Thyroid gland (tissue), 4 donors: ENCODE data around the gene VANGL1. TPM values are rescaled to one million over a fixed set of nuclear protein-coding genes. Genes with fewer than 3 reads are reported as not detected.
A peak's percentile ranks its signal among the peaks of the same experiment; 100 is the strongest.

Experiments used
- DNase-seq, 2 donors: peaks; one replicate each; pipeline ENCODE4 v3.0.0-alpha.2; 2019
- H3K27ac ChIP-seq, 3 donors: fragments of 200-600 bp; sonication (generic); 1 replicate in 2 of 3; 2 replicates in 1 of 3; pipeline ENCODE4 v1.5.1; 2016 to 2019; ENCODE audit warnings: mild to moderate bottlenecking in 1 of 3, moderate library complexity in 1 of 3
- H3K27me3 ChIP-seq: fragments of 200-600 bp; sonication (generic); one replicate; pipeline ENCODE4 v1.5.1; 2019
- H3K36me3 ChIP-seq, 2 donors: fragments of 200-600 bp; sonication (generic); one replicate each; pipeline ENCODE4 v1.5.1; 2016 to 2019
- H3K4me1 ChIP-seq, 2 donors: fragments of 200-600 bp; sonication (generic); one replicate each; pipeline ENCODE4 v1.5.1; 2017 to 2019
- H3K4me3 ChIP-seq, 3 donors: fragments of 200-600 bp; sonication (generic); replicated peaks in 1 of 3; 1 replicate in 2 of 3; 2 replicates in 1 of 3; pipeline ENCODE4 v1.5.1; 2016; ENCODE audit warnings: mild to moderate bottlenecking in 1 of 3
- H3K9me3 ChIP-seq: fragments of 200-600 bp; sonication (generic); one replicate; pipeline ENCODE4 v1.5.1; 2017
- CTCF ChIP-seq, 6 experiments: fragments of 200-600 bp in 3 of 6; fragments of 450-650 bp in 3 of 6; sonication (generic) in 3 of 6; IDR thresholded peaks; one replicate each; pipeline ENCODE4 v1.5.1; 2016 to 2019; ENCODE audit warnings: antibody characterized with exemption in 6 of 6, mild to moderate bottlenecking in 2 of 6, inconsistent platforms in 1 of 6, moderate library complexity in 1 of 6
- POLR2A ChIP-seq, 2 donors: fragments of 450-650 bp; IDR thresholded peaks; one replicate each; pipeline ENCODE4 v1.6.1; 2017; ENCODE audit warnings: antibody characterized with exemption in 2 of 2, mild to moderate bottlenecking in 2 of 2, moderate library complexity in 1 of 2
- WGBS, 2 donors: methylation state at CpG; one replicate each; pipeline ENCODE4 v1.1.5; 2017; 5-methylcytosine and 5-hydroxymethylcytosine counted together
- intact Hi-C: fragments of 100-400 bp; cut with DNase I; formaldehyde crosslinking; loops from one replicate; pipeline ENCODE4 v1.15.1; 2023
- total RNA-seq, 4 donors: library from RNA; depleted of rRNA; stranded (reverse); fragments of >200 nt; gene quantifications; one replicate each; pipeline ENCODE4 v1.2.3, GENCODE V29; 2016

Gene VANGL1
- total RNA-seq, 4 donors from 2014 or later = 10.9 to 22.8 (median 14.8) TPM

DNA sequence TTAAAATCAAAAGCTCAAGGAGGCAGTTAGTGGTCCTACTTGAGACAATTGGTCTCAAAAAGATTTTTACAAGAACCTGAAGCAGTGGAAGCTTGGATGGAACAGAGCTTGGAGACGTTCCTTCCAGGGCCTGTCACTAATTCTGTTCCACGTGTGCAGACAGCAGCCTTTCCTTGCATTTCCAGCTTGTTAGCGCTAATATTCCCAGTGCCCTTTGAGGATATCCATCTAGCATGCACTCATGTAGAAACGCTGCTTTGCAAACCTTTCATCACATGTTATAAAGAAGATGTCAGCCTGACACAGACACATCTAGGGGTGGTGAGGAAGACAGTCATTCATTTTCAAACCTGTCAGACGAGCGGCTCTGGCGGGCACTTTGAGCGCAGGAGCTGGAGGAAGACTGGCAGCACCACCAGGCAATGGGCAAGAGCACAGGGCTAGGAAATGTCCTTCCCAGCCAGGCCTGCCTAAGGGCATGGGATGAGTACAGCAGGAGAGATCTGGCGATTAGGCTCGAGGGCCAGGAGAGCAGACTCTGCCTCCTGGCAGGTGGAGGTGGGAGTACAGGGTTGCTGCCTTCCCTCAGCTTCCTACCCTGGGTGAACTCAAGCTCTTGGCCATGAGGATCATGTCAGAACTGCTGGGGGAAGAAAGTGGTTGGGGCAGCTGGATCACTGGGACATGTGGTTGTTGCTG lies 71.3 kb downstream of the VANGL1 start:
- H3K36me3 ChIP-seq = no peaks in the 10 kb centered on the region
- DNase-seq = no peak
- intact Hi-C loops = no loop called here
- WGBS, 2 donors = 84 to 87% methylated on average over 10 of the region's 10 CpGs
- no peak overlapping the region for H3K27ac ChIP-seq
- TF ChIP-seq POLR2A (IDR thresholded peaks at IDR 0.05) = no peak
- no peak overlapping the region for H3K4me3 ChIP-seq
- no peaks in the 10 kb centered on the region for H3K9me3 ChIP-seq
- H3K4me1 ChIP-seq = peaks cover 35 to 42% of the 10 kb centered on the region in 2 donors
- H3K27me3 ChIP-seq = no peaks in the 10 kb centered on the region

DNA sequence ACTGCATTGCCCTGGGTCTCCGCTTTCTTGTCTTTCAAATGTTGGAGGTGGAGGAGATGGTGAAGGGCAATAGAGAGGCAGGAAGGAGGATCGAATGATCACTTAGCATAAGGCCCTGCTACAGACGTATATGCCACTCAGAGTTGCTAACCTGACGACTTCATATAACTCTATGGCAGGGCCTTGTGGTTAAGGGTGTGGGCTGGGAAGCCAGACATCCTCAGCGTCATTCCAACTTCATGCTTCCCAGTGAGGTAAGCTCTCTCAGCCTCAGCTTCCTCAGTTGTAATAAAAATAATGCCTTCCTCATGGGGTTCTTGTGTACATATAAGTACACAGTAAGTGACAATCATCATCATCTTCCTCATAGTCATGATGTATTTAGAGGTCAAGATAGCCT lies 72.1 kb downstream of the VANGL1 start:
- no peak for DNase-seq
- Histone ChIP-seq H3K4me3 (no peak overlapping the region), H3K4me1 (peaks cover 38 to 42% of the 10 kb centered on the region in 2 donors), H3K27me3 (no peaks in the 10 kb centered on the region), H3K36me3 (no peaks in the 10 kb centered on the region), H3K9me3 (no peaks in the 10 kb centered on the region), H3K27ac (peak overlapping the region in 1 of 3 donors; percentile 73)
- no peak for TF ChIP-seq CTCF (IDR thresholded peaks at IDR 0.05)
- TF ChIP-seq POLR2A (IDR thresholded peaks at IDR 0.05) = no peak
- 85 to 91% methylated on average over 5 of the region's 5 CpGs for WGBS, 2 donors
- intact Hi-C loops = no loop called here

DNA sequence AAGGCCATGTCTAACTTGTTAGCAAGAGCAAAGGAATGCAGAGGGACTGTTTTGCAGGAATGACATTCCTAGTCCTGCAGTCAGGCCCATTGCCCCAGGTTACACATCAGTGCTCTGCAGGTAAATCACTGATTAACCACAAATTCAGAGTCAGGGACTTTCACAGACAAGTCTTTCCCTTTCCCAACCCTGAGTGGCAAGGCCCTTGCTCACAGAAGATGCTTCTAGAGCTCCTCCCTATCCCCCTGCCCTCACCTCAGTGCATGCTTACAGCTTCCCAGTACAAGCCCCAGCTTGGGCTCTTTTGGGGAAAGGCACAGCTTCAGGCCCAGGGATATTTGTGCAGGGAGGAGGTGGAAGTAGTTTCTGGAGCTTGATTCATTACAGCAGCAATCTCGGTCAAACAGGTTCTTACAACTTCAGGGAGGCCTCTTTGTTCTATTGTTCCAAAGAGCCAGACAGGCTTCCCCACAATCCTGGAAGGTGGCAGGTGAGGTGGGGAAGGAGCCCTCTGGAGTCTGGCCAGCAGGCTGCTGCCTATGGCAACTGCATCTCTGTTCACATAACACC lies 72.9 kb downstream of the VANGL1 start:
- TF ChIP-seq CTCF (IDR thresholded peaks at IDR 0.05) (no peak), POLR2A (IDR thresholded peaks at IDR 0.05) (no peak)
- intact Hi-C loops = no loop called here
- Histone ChIP-seq H3K4me3 (no peak overlapping the region), H3K27ac (peak overlapping the region; percentile 61 to 73 (median 64)), H3K36me3 (no peaks in the 10 kb centered on the region), H3K9me3 (no peaks in the 10 kb centered on the region), H3K27me3 (no peaks in the 10 kb centered on the region), H3K4me1 (peaks cover 38 to 42% of the 10 kb centered on the region in 2 donors)
- peak; percentile 69 to 70 for DNase-seq
- 17% methylated on average over 1 of the region's 1 CpG for WGBS, 2 donors

- Histone ChIP-seq H3K9me3 (no peaks in the 10 kb centered on the region), H3K27ac (peak overlapping the region in 2 of 3 donors; percentile 61 to 83), H3K27me3 (no peaks in the 10 kb centered on the region), H3K4me1 (peaks cover 38% of the 10 kb centered on the region in 2 donors), H3K4me3 (no peak overlapping the region), H3K36me3 (no peaks in the 10 kb centered on the region)
- peak; percentile 74 for DNase-seq
- TF ChIP-seq POLR2A (IDR thresholded peaks at IDR 0.05) (no peak), CTCF (IDR thresholded peaks at IDR 0.05) (peak in 5 of 6 experiments; percentile 15 to 73 (median 66))
- WGBS, 2 donors = 63 to 69% methylated on average over 5 of the region's 5 CpGs
- intact Hi-C loops = no loop called here
Measured at GRCh38 chr1:115717541-115717940, 75.8 kb downstream of the VANGL1 start.

DNA sequence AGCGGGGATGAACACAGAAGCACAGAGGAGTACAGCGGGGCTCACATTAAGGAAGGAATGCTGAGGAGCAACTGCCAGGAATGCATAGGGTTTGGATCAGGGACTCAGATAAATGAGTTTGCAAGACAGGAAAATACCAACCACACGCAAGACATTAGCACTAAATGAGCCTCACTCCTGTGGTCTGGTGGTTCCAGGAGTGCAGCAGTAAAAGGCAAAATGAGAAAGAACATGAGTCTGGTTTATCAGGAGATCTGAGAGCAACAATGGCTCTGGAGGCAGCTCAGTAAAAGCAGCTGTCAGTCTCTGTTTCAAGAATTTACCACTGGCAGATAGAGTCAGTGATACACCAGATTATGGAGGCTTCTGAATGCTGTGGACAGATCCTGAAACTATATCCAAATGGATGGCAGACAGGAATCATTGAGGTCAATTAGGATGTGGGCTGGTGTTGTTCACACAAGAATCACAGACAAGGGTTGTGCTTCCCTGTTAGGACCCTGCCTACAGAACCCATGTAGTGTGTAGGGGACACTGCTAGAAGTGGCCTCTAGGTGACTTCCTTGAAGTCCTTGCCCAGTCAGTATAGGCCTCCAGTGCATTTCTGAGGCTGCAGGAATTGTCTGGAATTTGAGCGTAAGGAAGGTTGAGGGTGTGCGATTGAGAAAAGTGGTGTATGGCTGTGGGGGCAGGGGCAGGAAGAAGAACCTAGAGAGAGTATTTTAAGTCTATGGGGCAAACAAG lies 76.4 kb downstream of the VANGL1 start:
- Histone ChIP-seq H3K4me1 (peaks cover 38% of the 10 kb centered on the region in 2 donors), H3K27ac (peak overlapping the region in 1 of 3 donors; percentile 83), H3K9me3 (no peaks in the 10 kb centered on the region), H3K27me3 (no peaks in the 10 kb centered on the region), H3K4me3 (no peak overlapping the region), H3K36me3 (no peaks in the 10 kb centered on the region)
- intact Hi-C loops = no loop called here
- no peak for DNase-seq
- TF ChIP-seq CTCF (IDR thresholded peaks at IDR 0.05) = no peak
- TF ChIP-seq POLR2A (IDR thresholded peaks at IDR 0.05) = no peak
- WGBS, 2 donors = 83 to 87% methylated on average over 5 of the region's 5 CpGs
